Measurements from ENCODE around the gene PTGDS.

PTGDS gene

DNA sequence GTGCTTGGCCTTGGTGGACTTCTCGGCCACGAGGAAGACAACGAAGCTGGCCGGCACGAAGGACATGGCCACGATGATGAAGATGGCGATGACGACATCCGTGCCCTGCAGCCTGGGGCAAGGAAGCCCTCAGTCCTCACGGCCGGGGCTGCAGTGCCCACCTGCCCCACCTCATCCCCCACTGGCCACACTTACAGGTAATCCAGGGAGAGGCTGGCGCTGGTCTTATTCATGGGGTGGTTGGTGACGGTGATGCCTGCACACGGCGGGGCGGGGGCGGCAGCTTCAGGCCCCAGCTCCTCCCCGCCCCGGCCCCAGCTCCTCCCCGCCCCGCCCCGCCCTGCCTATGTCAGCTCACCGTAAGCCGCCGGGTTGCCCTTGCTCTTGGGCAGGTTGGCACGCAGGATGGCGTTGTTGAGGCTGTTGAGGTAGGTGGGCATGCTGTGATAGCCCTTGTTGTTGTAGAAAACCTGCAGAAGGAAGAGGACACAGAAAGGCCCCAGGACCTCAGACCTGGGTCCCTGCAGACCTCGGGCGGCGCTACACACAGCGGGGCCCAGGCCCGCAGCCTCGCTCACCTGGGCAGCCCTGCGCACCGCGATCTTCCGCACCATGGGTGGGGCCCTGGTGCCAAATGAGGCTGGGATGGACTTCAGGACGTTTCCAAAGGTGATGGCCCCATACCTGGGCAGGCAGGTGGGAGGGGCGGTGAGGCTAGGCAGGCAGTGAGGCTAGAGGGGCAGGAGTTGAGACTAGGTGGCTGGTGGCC lies 34.8 kb downstream of the PTGDS start:
- no peak for DNase-seq

DNA sequence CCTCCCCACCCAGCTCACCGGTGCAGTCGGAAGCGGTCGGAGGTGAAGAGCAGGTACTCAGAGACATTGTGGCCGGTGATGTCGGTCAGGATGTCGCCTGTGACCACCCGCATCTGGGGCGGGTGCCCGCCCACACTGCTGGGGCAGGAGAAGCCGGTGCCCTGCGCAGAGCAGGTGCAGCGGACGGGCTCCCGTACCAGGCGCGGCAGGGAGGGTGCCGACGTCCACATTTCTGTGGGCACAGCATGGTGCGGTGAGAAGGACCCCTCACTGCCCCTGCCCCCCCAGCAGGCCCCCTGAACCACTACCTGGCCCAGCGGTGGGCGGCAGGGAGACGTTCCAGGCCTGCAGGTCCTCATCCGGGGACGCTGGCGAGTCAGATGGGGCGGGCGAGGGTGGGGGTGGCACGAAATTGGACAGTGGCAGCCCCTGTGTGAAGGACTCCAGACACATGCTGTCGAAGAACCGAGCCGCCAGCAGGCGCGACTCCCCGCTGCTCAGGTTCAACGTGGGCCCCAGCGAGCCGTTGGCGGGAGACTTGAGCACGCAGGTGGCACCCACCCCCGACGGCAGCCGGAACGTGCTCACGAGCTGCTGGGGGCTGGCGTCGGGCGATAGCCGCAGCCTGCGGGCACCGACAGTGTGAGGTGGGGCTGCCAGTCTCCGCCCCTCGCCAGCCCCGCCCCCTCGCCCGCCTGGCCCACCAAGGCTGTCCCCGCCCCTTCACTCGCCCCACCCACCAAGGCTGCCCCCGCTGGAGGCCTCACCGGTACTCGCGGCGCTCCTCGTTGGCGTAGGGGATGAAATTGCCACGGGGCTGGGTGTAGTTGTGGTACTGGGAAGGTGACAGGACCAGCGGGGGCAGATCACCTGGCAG lies 35.6 kb downstream of the PTGDS start:
- DNase-seq, result no peak

DNA sequence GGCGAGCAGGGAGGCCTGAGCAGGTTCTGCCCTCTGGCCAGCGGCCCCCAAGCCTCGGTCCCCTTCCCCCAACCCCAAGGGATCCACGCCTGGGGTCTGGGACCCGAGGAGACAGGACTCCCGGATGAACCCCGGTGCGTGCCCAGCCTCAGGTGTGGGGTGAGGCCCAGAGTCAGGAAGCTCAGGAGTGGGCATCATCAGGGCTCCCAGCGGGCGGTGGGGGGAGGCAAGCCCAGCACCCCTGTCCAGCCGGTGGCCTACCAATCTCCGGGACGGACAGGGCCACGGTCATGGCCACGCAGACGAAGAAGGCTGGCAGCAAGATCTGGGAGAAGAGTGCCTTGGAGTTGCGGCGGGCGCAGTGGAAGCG lies 36.3 kb downstream of the PTGDS start:
- DNase-seq, result no peak

DNA sequence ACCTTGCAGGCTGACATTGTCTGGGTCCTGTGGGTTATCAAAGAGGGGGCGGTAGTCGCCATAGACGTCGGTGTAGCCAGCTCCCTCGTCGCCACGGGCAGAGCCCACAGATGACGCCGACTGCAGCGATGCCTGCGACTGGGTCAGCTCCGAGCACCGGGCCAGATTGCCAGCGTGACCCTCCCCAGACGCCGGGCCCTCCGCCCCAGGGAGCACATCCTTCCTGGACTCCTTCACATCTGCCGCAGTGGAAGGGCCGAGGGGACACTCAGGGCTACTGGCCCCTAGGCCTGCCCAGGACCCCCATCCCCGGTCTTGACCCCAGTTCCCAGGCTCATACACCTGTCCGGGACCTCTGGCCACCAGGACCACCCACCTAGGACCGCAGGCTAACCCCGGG lies 36.9 kb downstream of the PTGDS start:
- DNase-seq, result no peak

DNA sequence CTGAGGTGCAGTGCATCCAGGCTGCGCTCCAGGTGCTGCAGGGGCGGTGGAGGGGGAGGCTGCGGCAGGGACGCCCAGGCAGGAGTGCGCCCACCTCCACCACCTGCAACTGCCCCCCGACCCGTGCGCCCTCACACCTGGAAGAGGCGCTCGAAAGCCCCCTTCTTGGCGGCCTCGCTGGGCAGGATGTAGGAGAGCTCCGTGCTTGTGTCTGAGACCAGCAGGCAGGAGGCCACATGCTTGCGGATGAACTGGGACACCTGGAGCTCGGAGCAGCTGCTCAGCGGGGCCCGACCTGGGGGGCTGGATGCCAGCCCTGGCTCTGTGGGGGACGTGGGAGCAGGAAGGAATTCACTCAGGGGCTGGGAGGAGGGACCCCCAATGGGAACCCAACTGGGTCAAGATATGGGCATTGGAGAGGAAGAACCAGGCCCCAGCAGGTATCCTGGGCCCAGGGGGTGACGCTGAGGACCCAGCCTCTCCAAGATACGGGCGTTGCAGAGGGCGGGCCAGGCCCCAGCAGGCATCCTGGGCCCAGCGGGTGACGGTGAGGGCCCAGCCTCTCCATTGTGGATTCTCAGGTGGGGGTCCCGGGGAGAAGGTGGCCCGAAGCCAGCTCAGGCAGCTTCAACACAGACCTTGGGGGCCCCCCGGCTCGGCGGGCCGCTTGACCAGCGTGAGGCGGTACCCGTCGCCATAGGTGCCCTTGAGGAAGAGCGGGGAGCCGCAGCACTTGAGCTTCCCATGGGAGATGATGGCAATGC lies 37.7 kb downstream of the PTGDS start:
- DNase-seq, result no peak

DNA sequence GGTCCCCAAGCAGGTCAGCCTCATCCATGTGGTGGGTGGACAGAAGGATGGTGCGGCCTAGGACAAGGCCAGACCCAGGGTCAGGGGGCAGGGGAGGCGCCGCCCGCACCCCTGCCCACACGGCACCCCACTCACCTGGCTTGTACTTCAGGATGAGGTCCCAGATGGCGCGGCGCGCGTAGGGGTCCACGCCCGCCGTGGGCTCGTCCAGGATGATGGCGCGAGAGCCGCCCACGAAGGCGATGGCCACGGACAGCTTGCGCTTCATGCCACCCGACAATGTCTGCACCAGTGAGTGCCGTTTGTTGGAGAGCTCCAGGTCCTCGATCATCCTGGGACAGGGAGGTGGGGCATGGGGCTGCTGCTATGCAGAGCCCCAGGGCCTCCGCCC lies 38.2 kb downstream of the PTGDS start:
- no peak for DNase-seq

DNA sequence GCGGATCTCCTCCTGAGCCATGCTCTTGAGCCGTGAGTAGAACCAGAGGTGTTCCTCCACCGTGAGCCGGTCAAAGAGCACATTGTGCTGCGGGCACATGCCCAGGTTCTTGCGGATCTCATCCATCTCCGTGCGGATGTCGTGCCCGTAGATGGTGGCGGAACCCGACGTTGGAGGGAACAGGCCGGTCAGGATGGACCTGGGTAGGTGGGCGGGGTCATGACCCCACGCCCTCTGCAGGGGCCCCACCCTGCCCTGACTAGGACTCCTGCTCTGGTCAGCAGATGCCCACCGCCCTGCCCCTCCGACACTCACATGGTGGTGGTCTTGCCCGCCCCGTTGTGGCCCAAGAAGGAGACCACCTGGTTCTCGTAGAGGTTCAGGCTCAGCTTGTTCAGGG lies 38.7 kb downstream of the PTGDS start:
- DNase-seq, result no peak

DNA sequence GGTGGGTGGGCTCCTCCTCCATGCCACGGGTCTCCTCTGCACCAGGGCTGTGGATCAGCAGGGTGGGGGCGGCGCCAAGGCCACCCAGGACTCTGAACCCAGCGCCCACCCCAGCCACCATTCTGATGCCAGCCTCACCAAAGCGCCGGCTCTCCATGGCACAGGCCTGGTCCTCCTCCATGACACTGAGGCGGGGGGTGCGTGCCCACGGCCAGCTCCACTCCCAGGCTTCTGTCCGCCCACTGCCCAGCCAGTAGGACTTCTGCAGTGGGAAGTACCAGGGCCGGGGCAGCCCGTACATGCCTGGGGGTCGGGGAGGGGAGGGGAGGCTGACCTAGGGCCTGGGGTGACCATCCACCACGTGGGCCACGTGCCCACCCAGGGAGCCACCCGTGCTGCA lies 39.1 kb downstream of the PTGDS start:
- no peak for DNase-seq

DNA sequence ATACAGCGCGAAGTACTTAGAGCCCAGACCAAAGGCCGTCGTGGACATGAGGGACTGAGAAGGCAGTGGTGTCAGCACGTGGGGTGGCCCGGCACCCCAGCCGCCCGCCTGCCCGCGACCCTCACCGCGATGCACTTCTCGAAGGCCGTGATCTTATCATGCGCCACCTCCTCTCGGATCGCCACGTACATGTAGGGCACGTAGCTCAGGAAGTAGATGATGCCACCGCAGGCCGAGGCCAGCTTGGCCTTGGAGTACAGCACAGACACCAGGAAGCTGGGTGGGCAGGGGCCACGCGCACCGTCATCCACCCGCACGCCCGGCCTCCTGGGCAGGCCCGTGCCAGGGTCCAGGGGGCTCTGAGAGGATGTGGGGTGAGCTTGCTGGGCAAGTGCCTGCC lies 39.8 kb downstream of the PTGDS start:
- DNase-seq, result no peak

DNA sequence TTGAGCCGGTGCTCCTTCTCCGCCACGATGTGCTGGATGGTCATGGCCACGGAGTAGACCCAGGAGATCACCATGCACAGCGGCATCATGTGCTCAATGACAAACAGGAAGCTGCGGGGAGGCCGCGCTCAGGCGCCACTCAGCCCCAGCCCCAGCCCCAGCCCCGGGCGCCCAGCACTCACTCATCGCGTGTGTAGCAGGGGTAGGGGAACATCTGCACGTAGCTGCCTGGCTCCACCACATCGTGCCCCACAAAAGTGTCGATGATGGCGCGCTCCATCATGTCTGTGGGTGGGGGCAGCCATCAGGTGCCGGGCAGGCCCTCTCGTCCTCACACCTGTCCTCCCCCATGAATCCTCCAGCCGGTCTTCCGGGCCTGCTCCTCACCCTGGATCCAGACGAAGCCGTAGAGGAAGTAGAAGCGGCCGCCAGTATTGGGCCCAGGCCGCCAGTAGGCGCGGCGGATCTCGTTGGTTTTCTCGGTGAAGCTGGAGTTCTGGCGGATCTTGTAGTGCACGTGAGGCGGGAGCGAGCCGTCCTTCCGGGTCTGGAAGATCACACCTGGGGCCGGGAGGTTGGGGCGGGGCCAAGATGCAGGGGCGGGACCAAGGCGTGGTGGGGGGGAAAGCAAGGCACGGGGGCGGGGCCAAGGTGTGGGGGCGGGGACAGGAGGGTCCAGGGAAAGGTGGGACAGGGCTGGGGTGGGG lies 40.6 kb downstream of the PTGDS start:
- DNase-seq, result no peak

DNA sequence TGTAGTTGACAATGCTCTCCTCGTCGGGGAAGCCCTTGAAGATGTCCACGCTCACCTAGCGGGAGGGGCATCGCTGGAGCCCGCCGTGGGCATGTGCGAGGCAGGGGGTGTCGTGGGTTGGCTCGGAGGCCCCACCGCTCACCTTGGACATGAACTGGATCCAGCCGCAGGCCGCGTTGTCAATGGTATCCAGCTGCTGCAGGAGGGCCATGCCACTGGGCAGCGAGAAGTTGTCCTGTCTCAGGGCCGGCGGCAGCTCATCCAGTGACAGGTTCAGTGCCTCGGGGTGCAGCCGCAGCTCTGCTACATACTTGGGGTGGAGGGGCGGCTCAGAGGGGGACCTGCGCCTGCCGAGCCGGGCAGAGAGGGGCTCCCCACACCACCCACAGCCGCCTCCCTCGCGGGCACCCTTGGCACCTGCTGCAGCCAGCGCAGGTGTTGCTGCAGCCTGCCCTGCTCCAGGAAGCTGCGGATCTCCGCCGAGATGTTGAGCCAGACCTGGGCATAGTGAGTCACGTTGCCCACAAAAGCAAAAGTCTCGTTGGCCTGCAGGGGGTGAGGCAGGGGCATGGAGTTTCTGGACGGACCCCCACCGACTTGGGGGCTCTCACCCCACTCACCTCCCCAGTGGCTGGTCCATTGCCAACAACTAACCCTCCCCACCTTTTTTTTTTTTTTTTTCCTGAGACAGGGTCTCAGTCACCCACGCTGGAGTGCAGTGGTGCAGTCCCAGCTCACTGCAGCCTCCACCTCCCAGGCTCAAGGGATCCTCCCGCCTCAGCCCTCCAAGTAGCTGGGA lies 41.7 kb downstream of the PTGDS start:
- DNase-seq, result no peak

DNA sequence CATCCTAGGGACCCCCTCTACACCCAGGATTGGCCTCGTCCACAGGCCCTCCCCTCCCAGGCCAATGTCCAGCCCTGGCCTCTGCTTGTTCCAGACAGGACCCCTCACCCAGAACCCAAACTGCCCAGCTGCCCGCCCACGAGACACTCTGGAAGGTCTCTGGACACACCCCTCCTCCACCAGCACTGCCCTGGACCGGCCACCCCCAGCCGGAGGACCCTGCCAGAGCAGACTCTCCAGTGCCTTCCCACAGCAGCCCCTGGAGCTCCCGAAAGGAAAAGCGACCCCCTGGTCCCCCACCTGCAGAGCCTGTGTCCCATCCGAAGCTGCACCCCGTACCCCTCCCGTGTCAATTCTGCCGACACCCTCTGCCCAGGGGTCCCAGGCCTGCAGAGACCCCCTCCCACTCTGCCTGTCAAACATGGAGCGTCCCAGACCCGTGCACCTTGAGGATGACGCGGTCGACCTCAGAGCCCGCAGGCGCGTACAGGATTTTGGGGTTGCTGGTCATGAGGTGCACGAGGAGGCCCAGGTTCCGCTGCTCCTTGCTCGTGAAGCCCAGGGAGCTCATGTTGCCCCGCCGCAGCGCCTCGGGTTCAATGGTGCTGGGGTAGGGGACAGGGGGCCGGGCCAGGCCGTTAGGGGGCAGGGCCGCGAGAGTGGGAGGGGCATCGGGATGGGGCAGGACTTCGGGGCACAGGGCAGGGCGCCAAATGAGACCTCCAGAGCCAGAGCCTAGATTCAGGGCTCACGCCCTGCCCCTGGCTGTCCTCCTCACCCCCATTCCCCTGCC lies 42.8 kb downstream of the PTGDS start:
- DNase-seq, result no peak

DNA sequence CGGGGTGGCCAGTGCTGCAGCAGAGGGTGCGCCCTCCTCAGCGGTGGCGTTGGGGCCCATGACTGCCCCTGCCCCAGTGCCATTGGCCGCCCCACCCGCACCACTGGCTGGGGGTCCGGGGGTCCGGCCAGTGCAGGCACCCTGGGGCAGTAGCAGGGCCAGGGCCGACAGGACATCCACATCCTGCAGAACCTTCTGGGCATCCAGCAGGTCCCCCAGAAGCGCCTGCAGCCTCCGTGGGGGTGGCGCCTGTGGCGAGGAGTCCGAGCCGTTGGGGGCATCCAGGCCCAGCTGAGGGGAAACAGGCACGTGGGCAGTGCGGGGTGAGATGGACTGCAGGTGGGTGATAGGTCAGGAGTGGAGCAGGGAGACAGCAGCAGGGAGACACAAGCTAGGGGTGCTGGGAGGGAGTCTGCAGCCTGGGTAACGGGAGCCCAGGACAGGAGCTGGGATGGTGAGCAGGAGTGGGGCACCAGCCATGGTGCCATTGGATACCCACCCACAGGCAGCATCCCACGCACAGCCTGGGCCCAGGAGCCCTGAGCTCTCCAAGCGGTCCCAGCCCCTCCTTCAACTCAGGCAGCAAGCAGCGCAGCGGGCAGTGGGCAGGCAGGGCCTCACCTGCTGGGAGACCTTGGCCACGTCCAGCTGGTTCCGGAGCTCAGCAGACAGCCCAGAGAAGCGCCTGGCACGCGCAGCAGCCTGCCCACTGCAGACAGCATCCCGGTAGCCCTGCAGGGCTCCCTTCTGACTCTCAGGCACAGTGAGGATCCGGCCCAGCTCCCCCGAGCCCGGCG lies 43.7 kb downstream of the PTGDS start:
- no peak for DNase-seq

DNA sequence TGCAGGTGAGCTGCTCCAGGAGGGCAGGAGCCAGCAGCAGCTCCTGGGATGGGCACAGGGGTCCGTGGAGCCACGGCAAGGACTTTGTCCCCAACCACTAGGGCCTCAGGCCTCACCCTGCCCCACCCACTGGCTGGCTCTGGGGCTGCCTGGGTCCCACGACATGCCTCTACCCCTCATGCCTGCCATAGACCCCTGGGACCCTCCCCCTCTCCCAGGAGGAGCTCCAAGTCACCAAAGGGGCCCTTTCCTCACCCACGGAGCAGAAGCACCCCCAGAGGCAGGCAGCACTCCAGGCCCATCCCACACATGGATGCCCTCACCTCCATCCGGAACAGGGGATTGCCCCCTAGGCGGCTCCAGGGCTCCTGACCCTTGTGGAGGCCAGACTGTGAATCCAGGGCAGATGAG lies 44.3 kb downstream of the PTGDS start:
- no peak for DNase-seq

DNA sequence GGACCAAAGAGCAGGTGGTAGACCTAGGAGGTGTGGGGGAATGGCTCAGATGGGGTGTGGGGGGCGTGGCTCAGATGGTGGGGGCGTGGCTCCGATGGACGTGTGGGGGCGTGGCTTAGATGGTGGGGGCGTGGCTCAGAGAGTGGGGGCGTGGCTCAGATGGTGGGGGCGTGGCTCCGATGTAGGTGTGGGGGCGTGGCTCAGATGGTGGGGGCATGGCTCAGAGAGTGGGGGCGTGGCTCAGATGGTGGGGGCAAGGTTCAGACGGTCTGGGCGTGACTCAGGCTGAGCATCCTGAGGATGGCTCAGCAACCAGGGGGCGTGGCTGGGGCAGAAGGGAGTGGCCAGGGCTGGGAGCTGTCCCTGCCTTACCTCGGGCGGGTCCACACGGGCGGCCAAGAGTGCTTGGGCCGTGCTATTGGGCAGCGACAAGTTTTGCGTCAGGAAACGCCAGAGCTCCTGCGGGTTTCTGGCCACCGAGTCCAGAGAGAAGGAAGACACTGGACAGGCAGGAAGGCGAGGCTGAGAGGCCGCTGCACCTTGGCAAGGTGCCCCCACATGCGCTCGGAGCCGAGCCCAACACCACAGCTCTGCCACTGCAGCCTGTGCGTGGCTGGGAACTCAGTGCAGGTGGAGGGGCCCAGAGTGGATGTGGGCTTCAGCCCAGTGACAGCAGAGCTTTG lies 44.8 kb downstream of the PTGDS start:
- peak; percentile 76 for DNase-seq

DNA sequence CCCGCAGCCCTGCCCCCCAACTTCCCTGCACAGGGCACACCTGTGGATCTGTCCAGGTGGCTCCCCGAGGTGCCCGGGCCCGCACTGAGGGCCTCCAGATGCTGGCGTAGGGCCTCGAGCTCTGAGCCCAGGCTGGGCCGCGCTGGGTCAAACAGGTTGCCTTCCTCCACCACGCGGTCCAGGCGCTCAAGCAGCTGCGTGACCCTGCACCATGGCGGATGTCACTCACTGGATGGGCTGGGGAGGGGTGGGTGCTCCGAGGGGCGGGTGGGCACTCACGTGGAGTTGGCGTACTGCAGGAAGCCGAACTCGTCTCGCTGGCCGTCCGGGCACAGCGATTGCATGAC lies 45.3 kb downstream of the PTGDS start:
- DNase-seq, result no peak

DNA sequence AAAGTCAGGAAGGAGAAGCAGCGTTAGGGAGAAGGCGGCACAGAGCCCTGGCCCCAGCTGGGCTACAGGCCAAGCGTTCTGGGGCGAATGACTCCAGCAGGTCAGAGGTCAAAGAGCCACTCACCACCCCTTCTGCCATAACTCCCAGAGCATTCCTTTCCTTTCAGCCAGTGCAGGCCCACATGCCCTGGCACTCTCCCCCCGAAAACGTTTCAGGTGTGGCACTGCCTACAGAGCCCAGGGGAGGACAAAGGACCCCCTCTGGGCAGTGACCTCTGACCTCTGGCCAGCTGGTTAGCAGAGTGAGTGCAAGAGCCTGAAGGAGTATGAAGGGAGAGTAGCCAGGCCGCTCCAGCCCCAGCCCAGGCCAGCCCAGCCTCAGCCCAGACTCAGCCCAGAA lies 45.9 kb downstream of the PTGDS start:
- no peak for DNase-seq

DNA sequence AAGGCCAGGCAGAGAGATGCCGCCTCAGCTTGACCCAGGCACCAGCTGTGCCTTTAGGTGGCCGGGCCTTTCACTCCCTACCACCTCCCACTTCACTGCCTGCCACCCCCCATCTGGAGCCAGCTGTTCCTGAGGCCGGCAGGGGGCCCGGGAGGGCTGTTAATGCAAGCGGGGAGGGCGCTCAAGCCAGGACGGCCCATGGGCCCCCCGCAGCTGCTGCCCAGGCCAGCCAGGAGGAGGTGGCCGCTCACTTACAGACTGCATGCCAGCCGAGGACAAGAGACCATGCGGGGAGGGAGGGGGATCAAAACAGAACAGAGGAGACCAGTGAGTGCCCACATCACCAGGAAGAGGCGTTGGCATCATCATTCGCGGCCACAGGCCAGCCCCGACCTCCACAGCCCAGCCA lies 46.3 kb downstream of the PTGDS start:
- DNase-seq, result no peak

DNA sequence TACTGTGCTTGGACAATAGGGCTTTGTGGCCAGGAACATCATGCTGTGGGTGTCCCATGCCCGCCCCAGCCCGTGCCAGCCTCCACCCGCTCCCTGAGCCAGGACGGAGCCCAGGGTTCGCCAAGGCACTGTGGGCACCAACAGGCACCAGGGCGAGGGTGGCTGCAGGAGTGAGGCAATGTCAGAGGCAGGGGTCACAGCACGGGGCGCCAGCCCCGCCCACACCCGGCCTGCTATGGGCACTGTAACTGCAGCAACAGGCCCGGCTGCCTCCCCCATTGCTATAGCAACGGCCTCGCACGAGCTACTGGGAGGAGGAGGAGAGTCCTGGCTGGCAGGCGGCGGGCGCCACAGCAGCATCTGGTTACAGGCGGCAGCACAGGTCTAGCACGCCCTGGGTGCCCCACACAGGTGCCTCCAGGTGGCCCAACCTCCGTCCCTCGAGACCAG lies 48.2 kb downstream of the PTGDS start:
- peak; percentile 28 for DNase-seq

DNA sequence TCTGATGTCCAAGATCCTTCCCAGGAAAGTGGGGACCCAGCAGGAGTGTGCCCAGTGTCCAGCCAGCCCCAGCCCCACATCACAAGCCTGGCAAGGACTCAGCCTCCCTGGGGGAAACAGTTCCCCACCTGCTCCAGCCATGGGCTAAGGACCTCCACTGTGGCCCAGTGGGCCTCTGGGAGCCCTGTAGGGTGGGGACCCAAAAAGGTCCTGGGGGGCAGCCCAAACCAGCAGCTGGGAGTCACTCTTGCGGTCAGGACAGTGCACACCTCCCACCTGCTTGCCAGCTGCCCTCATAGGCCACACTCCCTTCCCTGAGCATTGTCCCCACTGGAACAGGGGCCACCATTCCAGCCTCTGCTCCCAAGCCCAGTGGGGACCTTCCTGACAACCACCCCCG lies 49.1 kb downstream of the PTGDS start:
- no peak for DNase-seq
